ENCODE results near the gene KRTAP10-8. TPM values are rescaled to one million over a fixed set of nuclear protein-coding genes. Genes with fewer than 3 reads are reported as not detected.
"Not testable (repeated sequence)": the region's sequence is repeated elsewhere in the genome, so short reads cannot be mapped to it uniquely, and the experiment has no call there.

KRTAP10-8 gene
- total and polyA plus RNA-seq, 2 donors from 2014 or later: not detected

- intact Hi-C loops (cut with DNase I): no loop called here
- no peak for TF ChIP-seq CTCF (IDR thresholded peaks at IDR 0.05; ENCODE audit: borderline replicate concordance, extremely low read depth, insufficient read depth)
- no peaks in the 10 kb centered on the region for H3K4me1 ChIP-seq (ENCODE audit: control insufficient read depth in 2 of 3, insufficient read depth in 2 of 3, low read depth in 1 of 3, low read length in 3 of 3)
- no peak overlapping the region for H3K27ac ChIP-seq (ENCODE audit: low read depth in 2 of 2, low read length in 2 of 2)
- no peak for FAIRE-seq
- no peaks in the 10 kb centered on the region for H3K9me3 ChIP-seq (ENCODE audit: control insufficient read depth in 2 of 3, insufficient read depth in 1 of 3, low read length in 3 of 3)
- H3K4me3 ChIP-seq (ENCODE audit: low read length in 3 of 3): no peak overlapping the region
- DNase-seq: no peak
- H3K36me3 ChIP-seq (ENCODE audit: control insufficient read depth in 2 of 3, insufficient read depth in 3 of 3, low read length in 3 of 3): no peaks in the 10 kb centered on the region
- H3K27me3 ChIP-seq (ENCODE audit: control insufficient read depth, insufficient read depth, low read length): no peaks in the 10 kb centered on the region
- no peak overlapping the region for H3K9ac ChIP-seq (ENCODE audit: low read length in 3 of 3)
Observed at GRCh38 chr21:44590311-44590721, 21.6 kb upstream of the KRTAP10-8 start.

GRCh38 chr21:44590897-44591800, 20.7 kb upstream of the KRTAP10-8 start:
- H3K9me3 ChIP-seq (ENCODE audit: control insufficient read depth in 2 of 3, insufficient read depth in 1 of 3, low read length in 3 of 3); FAIRE-seq; H3K9ac ChIP-seq (ENCODE audit: low read length in 3 of 3); intact Hi-C loops (cut with DNase I); H3K4me1 ChIP-seq (ENCODE audit: control insufficient read depth in 2 of 3, insufficient read depth in 2 of 3, low read depth in 1 of 3, low read length in 3 of 3); H3K4me3 ChIP-seq (ENCODE audit: low read length in 3 of 3); H3K27ac ChIP-seq (ENCODE audit: low read depth in 2 of 2, low read length in 2 of 2); H3K27me3 ChIP-seq (ENCODE audit: control insufficient read depth, insufficient read depth, low read length); DNase-seq; H3K36me3 ChIP-seq (ENCODE audit: control insufficient read depth in 2 of 3, insufficient read depth in 3 of 3, low read length in 3 of 3): not testable (repeated sequence)

- H3K27me3 ChIP-seq (ENCODE audit: control insufficient read depth, insufficient read depth, low read length); H3K4me3 ChIP-seq (ENCODE audit: low read length in 3 of 3); H3K4me1 ChIP-seq (ENCODE audit: control insufficient read depth in 2 of 3, insufficient read depth in 2 of 3, low read depth in 1 of 3, low read length in 3 of 3); DNase-seq; intact Hi-C loops (cut with DNase I); H3K9ac ChIP-seq (ENCODE audit: low read length in 3 of 3); H3K36me3 ChIP-seq (ENCODE audit: control insufficient read depth in 2 of 3, insufficient read depth in 3 of 3, low read length in 3 of 3); H3K27ac ChIP-seq (ENCODE audit: low read depth in 2 of 2, low read length in 2 of 2); FAIRE-seq; H3K9me3 ChIP-seq (ENCODE audit: control insufficient read depth in 2 of 3, insufficient read depth in 1 of 3, low read length in 3 of 3): not testable (repeated sequence)
Observed at GRCh38 chr21:44591801-44592130, 20.1 kb upstream of the KRTAP10-8 start.

- Histone ChIP-seq H3K27ac (ENCODE audit: low read depth in 2 of 2, low read length in 2 of 2) (no peak within 1 kb of the TSS), H3K9me3 (ENCODE audit: control insufficient read depth in 2 of 3, insufficient read depth in 1 of 3, low read length in 3 of 3) (no peaks in the 10 kb centered on the region), H3K4me1 (ENCODE audit: control insufficient read depth in 2 of 3, insufficient read depth in 2 of 3, low read depth in 1 of 3, low read length in 3 of 3) (no peaks in the 10 kb centered on the region), H3K27me3 (ENCODE audit: control insufficient read depth, insufficient read depth, low read length) (no peaks in the 10 kb centered on the region), H3K36me3 (ENCODE audit: control insufficient read depth in 2 of 3, insufficient read depth in 3 of 3, low read length in 3 of 3) (no peaks in the 10 kb centered on the region), H3K9ac (ENCODE audit: low read length in 3 of 3) (no peak within 1 kb of the TSS), H3K4me3 (ENCODE audit: low read length in 3 of 3) (no peak within 1 kb of the TSS)
- intact Hi-C loops (cut with DNase I): no loop called here
- TF ChIP-seq CTCF (IDR thresholded peaks at IDR 0.05; ENCODE audit: borderline replicate concordance, extremely low read depth, insufficient read depth): no peak
- no peak for FAIRE-seq
- DNase-seq: no peak
Observed at GRCh38 chr21:44592446-44593311, 19.2 kb upstream of the KRTAP10-8 start, which contains the start of gene KRTAP10-6. KRTAP10-6 (minus strand) TSS chr21:44592505; CDS start chr21:44592484, 21 bp downstream.

Measured in kidney (tissue), 14 donors.